Measurements from ENCODE around the gene SHF. TPM values are rescaled to one million over a fixed set of nuclear protein-coding genes. Genes with fewer than 3 reads are reported as not detected.

The SHF gene
- total and polyA plus RNA-seq, 2 of the 4 experiments (the other 2 are of a cell fraction): 1.8 to 3.5 TPM

DNA sequence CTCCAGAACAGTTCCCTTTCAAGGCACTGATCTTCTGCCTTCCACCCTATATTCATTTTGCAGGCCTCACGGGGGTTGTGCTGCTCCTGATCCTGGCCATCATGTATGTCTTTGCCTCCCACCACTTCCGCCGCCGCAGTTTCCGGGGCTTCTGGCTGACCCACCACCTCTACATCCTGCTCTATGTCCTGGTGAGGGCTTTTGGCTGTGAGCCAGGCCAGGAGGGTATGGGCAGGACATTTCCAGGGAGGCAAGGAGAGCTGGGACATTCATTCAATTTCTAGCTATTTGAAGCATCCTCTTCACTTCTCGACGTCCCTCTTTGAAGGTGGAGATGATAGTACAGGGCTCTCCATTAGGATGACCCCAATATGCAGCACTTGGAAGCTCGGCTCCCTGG is 32.0 kb downstream of the SHF start:
- no CpG with 5 or more reads among the region's 8 CpGs for WGBS, 2 experiments (ENCODE audit: extremely low coverage in 2 of 2, insufficient read length in 1 of 2)
- H2AFZ ChIP-seq (replicated peaks; ENCODE audit: low read length, poor library complexity): no peak overlapping the region
- no peaks in the 10 kb centered on the region for H3K79me1 ChIP-seq (ENCODE audit: low read depth in 1 of 2, low read length in 2 of 2)
- no peak overlapping the region for H2BK5ac ChIP-seq (ENCODE audit: low read depth, low read length, poor library complexity, severe bottlenecking)
- no peak overlapping the region for H2AK9ac ChIP-seq (replicated peaks; ENCODE audit: low read depth, low read length, poor library complexity)
- CTCF ChIA-PET: interaction anchor here (0.7 to 1.5 kb wide), 2 partner anchors 38 to 257 kb away, joined by 3 to 4 read pairs; no protein-coding TSS in a partner anchor
- TF ChIP-seq POLR2A (IDR thresholded peaks at IDR 0.05; ENCODE audit: low read depth, low read length): no peak
- no peak for TF ChIP-seq CEBPB (IDR thresholded peaks at IDR 0.05; ENCODE audit: low read depth, low read length)
- no peak for TF ChIP-seq MXI1 (IDR thresholded peaks at IDR 0.05; ENCODE audit: borderline replicate concordance, low read depth, low read length)
- TF ChIP-seq, protein P1, sequence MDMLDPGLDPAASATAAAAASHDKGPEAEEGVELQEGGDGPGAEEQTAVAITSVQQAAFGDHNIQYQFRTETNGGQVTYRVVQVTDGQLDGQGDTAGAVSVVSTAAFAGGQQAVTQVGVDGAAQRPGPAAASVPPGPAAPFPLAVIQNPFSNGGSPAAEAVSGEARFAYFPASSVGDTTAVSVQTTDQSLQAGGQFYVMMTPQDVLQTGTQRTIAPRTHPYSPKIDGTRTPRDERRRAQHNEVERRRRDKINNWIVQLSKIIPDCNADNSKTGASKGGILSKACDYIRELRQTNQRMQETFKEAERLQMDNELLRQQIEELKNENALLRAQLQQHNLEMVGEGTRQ (IDR thresholded peaks at IDR 0.05; ENCODE audit: low read depth, low read length): no peak
- TF ChIP-seq NFE2L2 (IDR thresholded peaks at IDR 0.05; ENCODE audit: low read depth, low read length): no peak
- TF ChIP-seq, protein P2, sequence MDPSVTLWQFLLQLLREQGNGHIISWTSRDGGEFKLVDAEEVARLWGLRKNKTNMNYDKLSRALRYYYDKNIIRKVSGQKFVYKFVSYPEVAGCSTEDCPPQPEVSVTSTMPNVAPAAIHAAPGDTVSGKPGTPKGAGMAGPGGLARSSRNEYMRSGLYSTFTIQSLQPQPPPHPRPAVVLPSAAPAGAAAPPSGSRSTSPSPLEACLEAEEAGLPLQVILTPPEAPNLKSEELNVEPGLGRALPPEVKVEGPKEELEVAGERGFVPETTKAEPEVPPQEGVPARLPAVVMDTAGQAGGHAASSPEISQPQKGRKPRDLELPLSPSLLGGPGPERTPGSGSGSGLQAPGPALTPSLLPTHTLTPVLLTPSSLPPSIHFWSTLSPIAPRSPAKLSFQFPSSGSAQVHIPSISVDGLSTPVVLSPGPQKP (IDR thresholded peaks at IDR 0.05; ENCODE audit: borderline replicate concordance, low read depth, low read length): no peak
- no peak for TF ChIP-seq RAD21 (IDR thresholded peaks at IDR 0.05; ENCODE audit: low read length)
- TF ChIP-seq MAZ (IDR thresholded peaks at IDR 0.05; ENCODE audit: borderline replicate concordance, low read depth, low read length): no peak
- no peak for TF ChIP-seq MAFK (IDR thresholded peaks at IDR 0.05; ENCODE audit: low read depth, low read length)
- TF ChIP-seq, protein P3, sequence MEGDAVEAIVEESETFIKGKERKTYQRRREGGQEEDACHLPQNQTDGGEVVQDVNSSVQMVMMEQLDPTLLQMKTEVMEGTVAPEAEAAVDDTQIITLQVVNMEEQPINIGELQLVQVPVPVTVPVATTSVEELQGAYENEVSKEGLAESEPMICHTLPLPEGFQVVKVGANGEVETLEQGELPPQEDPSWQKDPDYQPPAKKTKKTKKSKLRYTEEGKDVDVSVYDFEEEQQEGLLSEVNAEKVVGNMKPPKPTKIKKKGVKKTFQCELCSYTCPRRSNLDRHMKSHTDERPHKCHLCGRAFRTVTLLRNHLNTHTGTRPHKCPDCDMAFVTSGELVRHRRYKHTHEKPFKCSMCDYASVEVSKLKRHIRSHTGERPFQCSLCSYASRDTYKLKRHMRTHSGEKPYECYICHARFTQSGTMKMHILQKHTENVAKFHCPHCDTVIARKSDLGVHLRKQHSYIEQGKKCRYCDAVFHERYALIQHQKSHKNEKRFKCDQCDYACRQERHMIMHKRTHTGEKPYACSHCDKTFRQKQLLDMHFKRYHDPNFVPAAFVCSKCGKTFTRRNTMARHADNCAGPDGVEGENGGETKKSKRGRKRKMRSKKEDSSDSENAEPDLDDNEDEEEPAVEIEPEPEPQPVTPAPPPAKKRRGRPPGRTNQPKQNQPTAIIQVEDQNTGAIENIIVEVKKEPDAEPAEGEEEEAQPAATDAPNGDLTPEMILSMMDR (conservative IDR thresholded peaks at IDR 0.05; ENCODE audit: low read depth, low read length): no peak
- TF ChIP-seq SMC3 (IDR thresholded peaks at IDR 0.05; ENCODE audit: low read depth, low read length): no peak
- TF ChIP-seq RFX5 (IDR thresholded peaks at IDR 0.05; ENCODE audit: low read depth, low read length): no peak
- TF ChIP-seq FOS (IDR thresholded peaks at IDR 0.05; ENCODE audit: low read depth, low read length): no peak
- TF ChIP-seq RCOR1 (IDR thresholded peaks at IDR 0.05; ENCODE audit: insufficient replicate concordance, low read length): no peak
- no peak for TF ChIP-seq CHD1 (IDR thresholded peaks at IDR 0.05; ENCODE audit: low read depth, low read length)
- TF ChIP-seq BHLHE40 (IDR thresholded peaks at IDR 0.05; ENCODE audit: low read depth, low read length): no peak
- dilution Hi-C loops (cut with HindIII; ENCODE audit: low sequenced_read_pairs, unreplicated experiment): no loop called here
- H4K5ac ChIP-seq (ENCODE audit: low read depth, low read length): no peak overlapping the region
- H2BK20ac ChIP-seq (ENCODE audit: low read depth, low read length): no peak overlapping the region
- no peaks in the 10 kb centered on the region for H4K20me1 ChIP-seq (ENCODE audit: insufficient read depth, low read length)
- no peak overlapping the region for H2BK15ac ChIP-seq (ENCODE audit: low read depth, low read length)
- H3K23ac ChIP-seq (ENCODE audit: low read depth, low read length): no peak overlapping the region
- no peak overlapping the region for H3K56ac ChIP-seq (ENCODE audit: extremely low read depth, insufficient read depth, low read length)
- no peak overlapping the region for H3K27ac ChIP-seq (ENCODE audit: insufficient read depth, low read length)
- DNase-seq (no peak), ATAC-seq (ENCODE audit: low read depth) (no peak)
- POLR2A ChIA-PET (ENCODE audit: unreplicated experiment): no interaction called here
- no TSS peak for BruUV-seq (replicated peaks)
- no peak overlapping the region for H3K4me2 ChIP-seq (ENCODE audit: low read depth, low read length)
- no peaks in the 10 kb centered on the region for H3K36me3 ChIP-seq (ENCODE audit: control insufficient read depth, insufficient read depth, low read length)
- no peak overlapping the region for H3K18ac ChIP-seq (ENCODE audit: low read depth, low read length)
- H3K27me3 ChIP-seq (ENCODE audit: control insufficient read depth, insufficient read depth, low read length): no peaks in the 10 kb centered on the region
- no peaks in the 10 kb centered on the region for H3K9me3 ChIP-seq (ENCODE audit: control insufficient read depth, insufficient read depth, low read length)
- intact Hi-C loops (cut with micrococcal nuclease): no loop called here
- H2BK120ac ChIP-seq (ENCODE audit: low read depth, low read length): no peak overlapping the region
- H3K14ac ChIP-seq (replicated peaks; ENCODE audit: low read depth, low read length): no peak overlapping the region
- in situ Hi-C loops (cut with MboI; ENCODE audit: low sequenced_read_pairs): no loop called here
- no peak overlapping the region for H4K91ac ChIP-seq (ENCODE audit: insufficient read depth, low read depth, low read length)
- no peak overlapping the region for H3K4ac ChIP-seq (ENCODE audit: low read depth, low read length)
- H3K4me1 ChIP-seq (ENCODE audit: control insufficient read depth, insufficient read depth, low read length): peaks cover 8% of the 10 kb centered on the region; the same call in 1 of the 2 replicates
- no peak overlapping the region for H2AK5ac ChIP-seq (ENCODE audit: low read depth, low read length)
- H3K9ac ChIP-seq (ENCODE audit: low read depth, low read length): no peak overlapping the region
- H3K4me3 ChIP-seq (ENCODE audit: insufficient read depth, low read depth, low read length): no peak overlapping the region
- no peak overlapping the region for H4K8ac ChIP-seq (ENCODE audit: low read depth in 2 of 2, low read length in 2 of 2)
- peaks cover 12% of the 10 kb centered on the region for H3K9me1 ChIP-seq (ENCODE audit: insufficient read depth, low read length)
